Stomach (tissue), 4 donors: ENCODE data around the gene THSD4.

Experiments
- CTCF ChIP-seq, 7 experiments: fragments of 450-650 bp in 4 of 7; fragments of 200-600 bp in 3 of 7; sonication (generic) in 3 of 7; IDR thresholded peaks; one replicate each; pipeline ENCODE4 v1.5.1; 2016 to 2019; ENCODE audit warnings: antibody characterized with exemption in 7 of 7, control low read depth in 2 of 7, mild to moderate bottlenecking in 1 of 7
- EP300 ChIP-seq: sonication (generic); formaldehyde crosslinking; IDR thresholded peaks from one replicate; pipeline ENCODE4 v1.6.1; 2017; ENCODE audit warnings: antibody characterized with exemption
- POLR2A ChIP-seq, 4 donors: fragments of 450-650 bp; IDR thresholded peaks; one replicate each; pipeline ENCODE4 v1.6.1; 2016; ENCODE audit warnings: antibody characterized with exemption in 4 of 4, control low read depth in 2 of 4, mild to moderate bottlenecking in 1 of 4, moderate library complexity in 1 of 4
- POLR2AphosphoS5 ChIP-seq, 3 donors: sonication (generic); formaldehyde crosslinking; IDR thresholded peaks; one replicate each; pipeline ENCODE4 v1.6.1; 2016; ENCODE audit warnings: antibody characterized with exemption in 3 of 3

DNA sequence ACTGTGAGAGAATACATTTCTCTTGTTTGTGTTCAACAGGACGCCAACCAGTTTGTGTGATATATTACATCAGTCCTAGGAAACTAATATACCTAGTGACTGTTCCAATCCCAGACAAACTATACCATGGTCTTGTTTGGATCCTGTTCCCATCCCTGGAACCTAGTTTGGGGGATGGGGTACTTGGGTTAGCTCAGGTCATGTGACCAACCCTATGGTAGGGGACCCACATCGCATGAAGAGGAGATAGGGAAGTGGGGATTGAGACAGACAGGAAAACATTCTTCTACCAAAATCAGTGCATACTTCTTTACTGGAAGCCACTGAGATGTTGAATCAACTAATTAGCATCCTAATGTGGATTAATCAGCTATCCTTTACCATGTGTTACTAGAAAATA is 146.1 kb downstream of the THSD4 start:
- TF ChIP-seq CTCF (IDR thresholded peaks at IDR 0.05), result no peak
- TF ChIP-seq POLR2AphosphoS5 (IDR thresholded peaks at IDR 0.05), result no peak
- TF ChIP-seq EP300, result no peak
- TF ChIP-seq POLR2A (IDR thresholded peaks at IDR 0.05), result no peak
